Panc1 (cell line): ENCODE results near the gene DVL2.

Experiments used
- POLR2AphosphoS5 ChIP-seq: IDR thresholded peaks from 2 replicates; pipeline ENCODE4 v1.6.1; 2012; ENCODE audit warnings: mild to moderate bottlenecking, low read depth, low read length, moderate library complexity
- TF ChIP-seq, protein P1 (sequence below): fragments of 450-650 bp; IDR thresholded peaks from 2 replicates; pipeline ENCODE4 v1.5.1; 2017; ENCODE audit warnings: mild to moderate bottlenecking
- TF ChIP-seq, protein P2 (sequence below), 2 experiments: IDR thresholded peaks; 2 replicates each; pipeline ENCODE4 v1.6.1; 2011 to 2012; ENCODE audit warnings: low read depth in 2 of 2, control low read depth in 1 of 2, low read length in 1 of 2, mild to moderate bottlenecking in 1 of 2, moderate library complexity in 1 of 2; ENCODE audit not compliant: insufficient read depth in 1 of 2

DNA sequence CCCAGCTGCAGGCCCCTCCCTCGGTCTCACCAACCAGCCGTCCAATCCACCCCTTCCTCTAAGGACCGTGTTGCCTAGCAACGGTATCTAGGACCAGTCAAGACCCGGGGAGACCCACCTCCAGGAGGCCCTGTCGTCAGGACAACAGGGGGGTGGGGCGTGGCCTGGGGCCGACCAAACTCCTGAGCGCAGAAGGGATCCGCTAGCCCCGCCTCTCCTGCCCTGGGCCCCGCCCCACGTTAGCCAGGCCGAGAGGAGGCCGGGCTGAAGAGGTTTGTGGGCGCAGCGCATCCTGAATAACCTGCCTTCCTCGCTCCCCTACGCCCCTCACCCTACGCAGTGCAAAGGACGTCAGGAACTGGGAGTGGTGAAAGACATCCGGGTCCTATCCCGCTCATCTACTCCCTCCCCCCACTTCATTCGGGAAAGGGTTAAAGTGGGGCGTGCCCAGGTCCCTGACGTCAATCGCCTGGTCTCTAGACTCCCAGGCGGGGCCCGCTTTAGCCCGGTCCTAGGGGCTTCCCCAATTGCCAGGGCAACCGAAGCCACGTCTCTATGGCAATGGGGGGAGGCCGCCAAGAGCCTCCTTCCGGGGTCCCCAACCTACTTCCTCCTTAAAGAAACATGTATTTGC is 29.4 kb downstream of the DVL2 start:
- no peak for TF ChIP-seq POLR2AphosphoS5
- TF ChIP-seq, protein P1, sequence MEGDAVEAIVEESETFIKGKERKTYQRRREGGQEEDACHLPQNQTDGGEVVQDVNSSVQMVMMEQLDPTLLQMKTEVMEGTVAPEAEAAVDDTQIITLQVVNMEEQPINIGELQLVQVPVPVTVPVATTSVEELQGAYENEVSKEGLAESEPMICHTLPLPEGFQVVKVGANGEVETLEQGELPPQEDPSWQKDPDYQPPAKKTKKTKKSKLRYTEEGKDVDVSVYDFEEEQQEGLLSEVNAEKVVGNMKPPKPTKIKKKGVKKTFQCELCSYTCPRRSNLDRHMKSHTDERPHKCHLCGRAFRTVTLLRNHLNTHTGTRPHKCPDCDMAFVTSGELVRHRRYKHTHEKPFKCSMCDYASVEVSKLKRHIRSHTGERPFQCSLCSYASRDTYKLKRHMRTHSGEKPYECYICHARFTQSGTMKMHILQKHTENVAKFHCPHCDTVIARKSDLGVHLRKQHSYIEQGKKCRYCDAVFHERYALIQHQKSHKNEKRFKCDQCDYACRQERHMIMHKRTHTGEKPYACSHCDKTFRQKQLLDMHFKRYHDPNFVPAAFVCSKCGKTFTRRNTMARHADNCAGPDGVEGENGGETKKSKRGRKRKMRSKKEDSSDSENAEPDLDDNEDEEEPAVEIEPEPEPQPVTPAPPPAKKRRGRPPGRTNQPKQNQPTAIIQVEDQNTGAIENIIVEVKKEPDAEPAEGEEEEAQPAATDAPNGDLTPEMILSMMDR = no peak
- TF ChIP-seq, protein P2, sequence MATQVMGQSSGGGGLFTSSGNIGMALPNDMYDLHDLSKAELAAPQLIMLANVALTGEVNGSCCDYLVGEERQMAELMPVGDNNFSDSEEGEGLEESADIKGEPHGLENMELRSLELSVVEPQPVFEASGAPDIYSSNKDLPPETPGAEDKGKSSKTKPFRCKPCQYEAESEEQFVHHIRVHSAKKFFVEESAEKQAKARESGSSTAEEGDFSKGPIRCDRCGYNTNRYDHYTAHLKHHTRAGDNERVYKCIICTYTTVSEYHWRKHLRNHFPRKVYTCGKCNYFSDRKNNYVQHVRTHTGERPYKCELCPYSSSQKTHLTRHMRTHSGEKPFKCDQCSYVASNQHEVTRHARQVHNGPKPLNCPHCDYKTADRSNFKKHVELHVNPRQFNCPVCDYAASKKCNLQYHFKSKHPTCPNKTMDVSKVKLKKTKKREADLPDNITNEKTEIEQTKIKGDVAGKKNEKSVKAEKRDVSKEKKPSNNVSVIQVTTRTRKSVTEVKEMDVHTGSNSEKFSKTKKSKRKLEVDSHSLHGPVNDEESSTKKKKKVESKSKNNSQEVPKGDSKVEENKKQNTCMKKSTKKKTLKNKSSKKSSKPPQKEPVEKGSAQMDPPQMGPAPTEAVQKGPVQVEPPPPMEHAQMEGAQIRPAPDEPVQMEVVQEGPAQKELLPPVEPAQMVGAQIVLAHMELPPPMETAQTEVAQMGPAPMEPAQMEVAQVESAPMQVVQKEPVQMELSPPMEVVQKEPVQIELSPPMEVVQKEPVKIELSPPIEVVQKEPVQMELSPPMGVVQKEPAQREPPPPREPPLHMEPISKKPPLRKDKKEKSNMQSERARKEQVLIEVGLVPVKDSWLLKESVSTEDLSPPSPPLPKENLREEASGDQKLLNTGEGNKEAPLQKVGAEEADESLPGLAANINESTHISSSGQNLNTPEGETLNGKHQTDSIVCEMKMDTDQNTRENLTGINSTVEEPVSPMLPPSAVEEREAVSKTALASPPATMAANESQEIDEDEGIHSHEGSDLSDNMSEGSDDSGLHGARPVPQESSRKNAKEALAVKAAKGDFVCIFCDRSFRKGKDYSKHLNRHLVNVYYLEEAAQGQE (IDR thresholded peaks at IDR 0.05; ENCODE audit: insufficient read depth in 1 of 2, low read depth in 2 of 2, low read length in 1 of 2) = no peak
